K562 (cell line): Measurements from ENCODE around the gene IFIT5. TPM values are rescaled to one million over a fixed set of nuclear protein-coding genes. Genes with fewer than 3 reads are reported as not detected.
A peak's percentile ranks its signal among the peaks of the same experiment; 100 is the strongest.

Source experiments
- ATAC-seq: fragments of 200-7000 bp; cut with Tn5 transposase; 3 replicates; pipeline ENCODE4 v1.9.1; 2020; ENCODE audit warnings: moderate library complexity
- BruUV-seq: library from RNA; stranded (reverse); fragments of 400-500 nt; replicated peaks from 2 replicates; lab custom pipeline; 2021; lab: Mats Ljungman, UMichigan
- CTCF ChIA-PET: fragments of 300-600 bp; formaldehyde crosslinking; extraction: SDS; loops from one replicate; lab custom pipeline; 2021; ENCODE audit warnings: low intra/inter-chr PET ratio; lab: Yijun Ruan, JAX
- POLR2A ChIA-PET: fragments of 300-600, 350-650 bp; sonication (Branson Sonifier 250); formaldehyde crosslinking; extraction: SDS; loops from one replicate; lab custom pipeline; 2021; ENCODE audit warnings: antibody characterized with exemption, inconsistent platforms; lab: Yijun Ruan, JAX
- DNase-seq, 4 experiments: peaks; one replicate each; pipeline versions ENCODE4 v3.0.0 to v3.0.0-alpha.2; 2011 to 2018; ENCODE audit warnings: low spot score in 3 of 4, mixed read lengths in 3 of 4; ENCODE audit errors: extremely low read depth in 1 of 4
- FAIRE-seq: peaks from 2 replicates; lab custom pipeline; 2011; peaks lifted over from hg19 to GRCh38; lab: Jason Lieb, UNC
- H2AFZ ChIP-seq: 2 replicates; pipeline ENCODE4 v1.6.0; 2011; ENCODE audit warnings: low read depth, low read length, control low read depth, inconsistent platforms
- H3K27ac ChIP-seq: fragments of 200-600 bp; 3 replicates; pipeline ENCODE4 v1.8.0; 2011; ENCODE audit warnings: low read depth, mild to moderate bottlenecking, control low read depth, inconsistent platforms, low read length, moderate library complexity, mixed read lengths; ENCODE audit errors: extremely low read depth
- H3K27me3 ChIP-seq, 2 experiments: fragments of 300-600 bp in 1 of 2; 2 replicates in 1 of 2; 3 replicates in 1 of 2; pipeline versions ENCODE4 v1.6.0 to v1.8.0; 2011; ENCODE audit warnings: inconsistent platforms in 2 of 2, low read length in 2 of 2, mild to moderate bottlenecking in 1 of 2, mixed read lengths in 1 of 2, moderate library complexity in 1 of 2; ENCODE audit not compliant: control insufficient read depth in 2 of 2, insufficient read depth in 2 of 2
- H3K36me3 ChIP-seq: fragments of 300-600 bp; 3 replicates; pipeline ENCODE4 v1.8.0; 2011; ENCODE audit warnings: mild to moderate bottlenecking, low read length, inconsistent platforms; ENCODE audit not compliant: control insufficient read depth, insufficient read depth
- H3K4me1 ChIP-seq, 2 experiments: fragments of 200-600 bp in 1 of 2; replicated peaks in 1 of 2; 2 replicates in 1 of 2; 3 replicates in 1 of 2; pipeline versions ENCODE4 v1.5.1 to v1.8.0; 2011; ENCODE audit warnings: inconsistent platforms in 2 of 2, low read length in 2 of 2, mild to moderate bottlenecking in 1 of 2, mixed read lengths in 1 of 2, moderate library complexity in 1 of 2; ENCODE audit not compliant: control insufficient read depth in 2 of 2, insufficient read depth in 2 of 2
- H3K4me2 ChIP-seq: 2 replicates; pipeline ENCODE4 v1.6.1; 2011; ENCODE audit warnings: low read length, control low read depth, inconsistent platforms, mixed read lengths; ENCODE audit not compliant: insufficient read depth
- H3K4me3 ChIP-seq: fragments of 200-600 bp; sonication (generic), shearing (Covaris generic); 2 replicates; pipeline ENCODE4 v1.5.1; 2016; ENCODE audit warnings: control low read depth, inconsistent platforms
- H3K79me2 ChIP-seq: fragments of 200-600 bp; 3 replicates; pipeline ENCODE4 v1.8.0; 2011; ENCODE audit warnings: low read length, inconsistent platforms; ENCODE audit not compliant: control insufficient read depth, insufficient read depth
- H3K9ac ChIP-seq, 2 experiments: 2 replicates each; pipeline versions ENCODE4 v1.6.0 to v1.6.1; 2011; ENCODE audit warnings: low read depth in 2 of 2, low read length in 2 of 2, control low read depth in 1 of 2, inconsistent platforms in 1 of 2, mild to moderate bottlenecking in 1 of 2, mixed read lengths in 1 of 2; ENCODE audit not compliant: insufficient read depth in 1 of 2
- H3K9me1 ChIP-seq: one replicate; pipeline ENCODE4 v1.6.0; 2011; ENCODE audit warnings: inconsistent platforms, mild to moderate bottlenecking, low read length, moderate library complexity; ENCODE audit not compliant: control insufficient read depth, insufficient read depth
- H3K9me3 ChIP-seq: replicated peaks from 2 replicates; pipeline ENCODE4 v1.5.1; 2011; ENCODE audit warnings: low read depth, low read length, inconsistent platforms; ENCODE audit not compliant: control insufficient read depth, insufficient read depth
- H4K20me1 ChIP-seq: replicated peaks from 2 replicates; pipeline ENCODE4 v1.6.1; 2011; ENCODE audit warnings: low read length, inconsistent platforms, mixed read lengths; ENCODE audit not compliant: control insufficient read depth, insufficient read depth
- CEBPB ChIP-seq: fragments of 450-650 bp; IDR thresholded peaks from 2 replicates; pipeline ENCODE4 v1.6.1; 2016; ENCODE audit warnings: missing genetic modification characterization, missing compliant biosample characterization
- KAT2B ChIP-seq: IDR thresholded peaks from one replicate; pipeline ENCODE4 v1.6.1; 2012; ENCODE audit warnings: low read depth, mild to moderate bottlenecking, control low read depth, inconsistent platforms, low read length, moderate library complexity
- NONO ChIP-seq, 2 experiments: fragments of 200-400 bp in 1 of 2; fragments of 450-650 bp in 1 of 2; formaldehyde crosslinking in 1 of 2; IDR thresholded peaks; 2 replicates each; pipeline ENCODE4 v1.6.1; 2017; ENCODE audit warnings: low read depth in 2 of 2, mild to moderate bottlenecking in 2 of 2, moderate library complexity in 2 of 2, low read length in 1 of 2
- WGBS: fragments of 100-300 bp; shearing (Covaris generic); methylation state at CpG from one replicate; pipeline ENCODE4 v1.1.6; 2016; ENCODE audit warnings: low coverage, mixed read lengths; ENCODE audit not compliant: insufficient coverage; ENCODE audit errors: missing lambda C conversion rate; 5-methylcytosine and 5-hydroxymethylcytosine counted together
- in situ Hi-C: fragments of 300-500 bp; cut with MboI; formaldehyde crosslinking; loops from 4 replicates; pipeline ENCODE4 v1.15.0; 2018; ENCODE audit warnings: inconsistent platforms, mixed read lengths
- intact Hi-C: fragments of 100-400 bp; cut with micrococcal nuclease; formaldehyde crosslinking; loops from 2 replicates; pipeline ENCODE4 v1.14.2; 2022
- polyA plus RNA-seq, 8 experiments: library from polyadenylated mRNA; depleted of rRNA in 4 of 8; stranded (reverse) in 5 of 8; unstranded in 3 of 8; fragments of >200 nt; fragmentation: Nextera tagmentation in 2 of 8; fragmentation: Illumina TruSeq in 1 of 8; extraction: Ambion mirVana in 2 of 8; extraction: Trizol in 1 of 8; gene quantifications; 2 replicates each; pipeline versions ENCODE4 v1.2.1 to v1.2.3, GENCODE V29; 2011 to 2014; ENCODE audit warnings: inconsistent platforms in 1 of 8, missing spikeins in 1 of 8
- total RNA-seq, 7 experiments: library from RNA; depleted of rRNA in 6 of 7; stranded (reverse); fragments of >200 nt in 6 of 7; fragmentation: Illumina TruSeq in 2 of 7; extraction: Trizol in 2 of 7; gene quantifications; 2 replicates each; pipeline versions ENCODE4 v1.2.1 to v1.2.3, GENCODE V29; 2011 to 2021; ENCODE audit warnings: low replicate concordance in 1 of 7

IFIT5 gene
- total and polyA plus RNA-seq, 9 of the 15 experiments (the other 6 are each of a cell fraction or from before 2014, with no cell fraction given): 0.04 to 0.11 (median 0.06) TPM; not detected in 5

GRCh38 chr10:89414879-89415821, 782 bp downstream of the IFIT5 start:
- Histone ChIP-seq H3K4me3 (peak overlapping the region; percentile 54), H3K79me2 (no peaks in the 10 kb centered on the region), H3K4me1 (peaks cover 0 to 9% of the 10 kb centered on the region in 2 experiments; a peak in 2 of 5 replicates), H3K9ac (peak overlapping the region in 1 of 2 experiments; percentile 89; a peak in 1 of 4 replicates), H3K9me3 (no peaks in the 10 kb centered on the region), H3K9me1 (no peaks in the 10 kb centered on the region), H2AFZ (peak overlapping the region; percentile 95), H4K20me1 (no peaks in the 10 kb centered on the region), H3K27ac (no peak overlapping the region), H3K4me2 (peak overlapping the region; percentile 88; the same call in 1 of the 2 replicates), H3K27me3 (no peaks in the 10 kb centered on the region), H3K36me3 (no peaks in the 10 kb centered on the region)
- CTCF ChIA-PET: no interaction called here
- FAIRE-seq (no peak), ATAC-seq (no peak; the same call in 2 of the 3 replicates), DNase-seq (no peak)
- WGBS: 86% methylated on average over 21 of the region's 66 CpGs
- no peak for TF ChIP-seq NONO (IDR thresholded peaks at IDR 0.05; ENCODE audit: low read depth in 2 of 2, low read length in 1 of 2)
- in situ Hi-C loops (no loop called here), intact Hi-C loops (no loop called here)
- BruUV-seq: no TSS peak
- POLR2A ChIA-PET: interaction anchor here (0.6 to 1.5 kb wide), 2 partner anchors 23 to 146 kb away, joined by 3 read pairs; partner anchors contain the start of gene IFIT1

- Histone ChIP-seq H3K9ac (no peak overlapping the region), H3K4me2 (no peak overlapping the region), H3K9me3 (no peaks in the 10 kb centered on the region), H3K79me2 (no peaks in the 10 kb centered on the region), H2AFZ (no peak overlapping the region), H3K9me1 (no peaks in the 10 kb centered on the region), H3K4me1 (peaks cover 0 to 9% of the 10 kb centered on the region in 2 experiments; a peak in 2 of 5 replicates), H3K27ac (no peak overlapping the region), H4K20me1 (no peaks in the 10 kb centered on the region), H3K36me3 (no peaks in the 10 kb centered on the region), H3K27me3 (no peaks in the 10 kb centered on the region), H3K4me3 (no peak overlapping the region)
- peak; percentile 21; the same call in 1 of the 2 replicates for TF ChIP-seq CEBPB (tag)
- no peak for TF ChIP-seq KAT2B
- ChIA-PET CTCF (no interaction called here), POLR2A (no interaction called here)
- ATAC-seq: no peak
- no TSS peak for BruUV-seq
- no peak for FAIRE-seq
- intact Hi-C loops (no loop called here), in situ Hi-C loops (no loop called here)
- WGBS: 44% methylated on average over 1 of the region's 1 CpG
- no peak for DNase-seq
Measured at GRCh38 chr10:89416465-89416864, 2.1 kb downstream of the IFIT5 start.
